Stimulated activated naive CD8-positive, alpha-beta T cell treated with anti-CD3 and anti-CD28 coated beads, Interleukin-15, Interleukin-2, amounts not matched to agents 100 ng/mL and 50 ng/mL, for 24 hours (primary cell): ENCODE measurements around the gene AMELX.

ENCODE experiments used
- H3K27ac Mint-ChIP-seq: one replicate; pipeline ENCODE4 v1.8.0; 2021; ENCODE audit warnings: mild to moderate bottlenecking, mixed read lengths
- H3K27me3 Mint-ChIP-seq: one replicate; pipeline ENCODE4 v1.8.0; 2021; ENCODE audit warnings: mixed read lengths
- H3K36me3 Mint-ChIP-seq: one replicate; pipeline ENCODE4 v1.8.0; 2021; ENCODE audit warnings: low read depth, mixed read lengths
- H3K4me1 Mint-ChIP-seq: one replicate; pipeline ENCODE4 v1.8.0; 2021; ENCODE audit warnings: low read depth, mixed read lengths
- H3K4me3 Mint-ChIP-seq: one replicate; pipeline ENCODE4 v1.8.0; 2021; ENCODE audit warnings: mild to moderate bottlenecking, mixed read lengths
- H3K9me3 Mint-ChIP-seq: one replicate; pipeline ENCODE4 v1.8.0; 2021; ENCODE audit warnings: mixed read lengths

The AMELX gene

DNA sequence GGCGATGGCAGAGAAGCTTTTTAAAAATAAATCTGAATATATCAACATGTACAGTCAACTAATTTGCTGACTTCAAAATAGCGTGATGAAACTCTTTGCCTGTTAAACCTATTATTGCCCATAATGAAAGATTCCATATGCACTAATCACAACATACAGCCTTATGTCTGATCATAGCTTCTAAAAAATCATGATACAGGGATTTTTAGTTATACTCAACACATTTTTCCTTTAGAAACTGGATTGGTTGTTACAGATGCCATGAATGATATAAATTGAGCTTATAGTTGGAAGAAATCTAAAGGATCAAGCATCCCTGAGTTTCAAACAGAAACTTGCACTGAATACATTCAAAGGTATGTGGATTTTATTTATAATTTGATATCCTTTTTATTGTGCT lies at the start of gene AMELX:
Gene AMELX (plus strand): TSS at position 301 of the 400 bp plus-strand sequence. CDS start 1,376 bp downstream, outside the sequence.
- Mint-ChIP-seq H3K9me3 (no peaks in the 10 kb centered on the region), H3K36me3 (no peaks in the 10 kb centered on the region), H3K27ac (no peak within 1 kb of the TSS), H3K4me3 (no peak within 1 kb of the TSS), H3K27me3 (peaks cover 3% of the 10 kb centered on the region), H3K4me1 (no peaks in the 10 kb centered on the region)

DNA sequence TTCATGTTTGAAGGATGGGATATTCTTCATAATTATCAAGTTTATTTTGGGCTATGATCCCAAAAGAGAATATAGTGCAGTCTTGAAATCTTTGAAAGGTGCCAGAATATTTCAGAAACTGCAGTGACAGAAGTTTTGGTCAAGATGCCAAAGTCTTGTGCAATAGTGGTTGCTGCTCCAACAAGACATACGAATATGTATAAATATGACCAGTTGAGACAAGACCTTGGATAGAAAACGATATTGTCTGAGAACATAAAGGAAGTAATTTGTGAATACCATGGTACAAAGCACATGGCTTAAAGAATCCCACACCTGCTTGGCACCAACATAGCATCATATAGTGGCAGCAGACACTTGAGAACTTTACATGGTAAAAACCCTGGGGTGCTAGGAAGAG lies 48.6 kb upstream of the AMELX start:
- Mint-ChIP-seq H3K9me3 (no peaks in the 10 kb centered on the region), H3K27me3 (no peaks in the 10 kb centered on the region), H3K4me1 (no peaks in the 10 kb centered on the region), H3K36me3 (no peaks in the 10 kb centered on the region), H3K27ac (no peak overlapping the region), H3K4me3 (no peak overlapping the region)

DNA sequence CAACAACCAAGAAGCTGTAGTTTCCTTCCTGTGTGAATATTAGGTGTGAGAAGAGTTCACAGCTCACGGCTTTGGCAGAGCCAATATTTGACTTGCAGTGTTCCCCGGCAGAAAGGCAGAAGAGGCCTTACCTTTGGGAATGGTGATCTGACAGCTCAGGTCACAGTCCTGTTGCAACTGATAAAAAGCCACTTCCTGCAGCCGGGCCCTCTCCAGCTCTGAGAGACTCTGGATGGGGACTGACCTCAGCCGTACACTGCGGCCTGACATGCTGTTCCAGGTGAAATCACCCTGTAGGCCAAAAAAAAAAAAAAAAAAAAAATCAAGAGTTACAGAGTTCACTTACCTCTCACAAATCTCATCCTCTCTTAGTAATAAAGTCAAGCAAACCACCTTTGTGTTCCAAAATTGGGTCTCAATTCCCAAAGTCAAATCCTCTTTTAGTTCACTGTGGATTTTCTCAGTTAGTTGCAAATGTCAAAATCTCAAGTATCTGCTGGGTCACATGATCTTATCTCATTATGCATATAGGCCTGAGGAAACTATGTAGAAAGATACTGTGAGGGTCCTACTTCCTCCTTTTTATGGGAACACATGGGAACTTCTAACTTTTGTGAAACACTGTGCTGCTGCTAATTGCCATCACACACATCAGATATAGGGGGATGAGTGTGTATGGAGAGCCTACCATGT lies 38.6 kb upstream of the AMELX start:
- H3K4me1 Mint-ChIP-seq: no peaks in the 10 kb centered on the region
- H3K27ac Mint-ChIP-seq: no peak overlapping the region
- no peaks in the 10 kb centered on the region for H3K36me3 Mint-ChIP-seq
- no peaks in the 10 kb centered on the region for H3K27me3 Mint-ChIP-seq
- no peak overlapping the region for H3K4me3 Mint-ChIP-seq
- no peaks in the 10 kb centered on the region for H3K9me3 Mint-ChIP-seq

DNA sequence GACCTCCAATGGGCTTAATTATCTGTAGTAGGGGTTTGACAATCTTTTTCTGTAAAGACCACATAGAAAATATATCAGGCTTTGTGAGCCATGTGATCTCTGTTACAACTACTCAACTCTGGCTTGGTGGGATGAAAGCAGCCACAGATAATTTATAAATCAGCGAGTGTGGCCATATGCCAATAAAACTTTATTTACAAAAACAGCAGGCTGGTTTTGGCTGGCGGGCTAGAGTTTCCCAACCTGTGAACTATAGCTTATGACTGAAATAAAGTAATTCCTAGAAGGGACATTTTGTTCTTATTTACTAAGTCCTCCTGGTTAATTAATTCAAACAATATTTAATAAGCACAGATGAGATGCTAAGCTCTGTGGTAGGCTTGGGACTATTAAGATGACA lies 35.9 kb upstream of the AMELX start:
- no peaks in the 10 kb centered on the region for H3K36me3 Mint-ChIP-seq
- no peak overlapping the region for H3K27ac Mint-ChIP-seq
- no peaks in the 10 kb centered on the region for H3K27me3 Mint-ChIP-seq
- no peak overlapping the region for H3K4me3 Mint-ChIP-seq
- H3K9me3 Mint-ChIP-seq: no peaks in the 10 kb centered on the region
- H3K4me1 Mint-ChIP-seq: no peaks in the 10 kb centered on the region

DNA sequence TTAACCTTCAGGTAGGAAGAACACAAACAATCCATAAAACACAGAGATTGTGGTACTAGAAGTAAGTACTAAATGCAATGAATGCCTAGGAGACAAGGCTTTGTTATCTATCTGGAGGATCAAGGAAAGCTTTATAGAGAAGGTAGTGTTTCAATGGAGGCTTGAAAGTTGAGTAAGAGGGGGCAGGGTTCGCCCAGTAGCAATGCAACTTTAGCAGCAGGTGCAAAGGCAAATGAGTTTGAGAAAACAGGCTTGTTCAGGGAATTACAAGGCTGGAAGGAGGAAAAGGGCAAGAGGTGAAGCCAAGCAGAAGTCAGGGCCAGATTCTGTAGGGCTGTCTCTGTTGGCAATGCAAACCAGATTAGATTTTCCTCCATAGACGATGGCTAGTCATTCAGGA lies 35.5 kb upstream of the AMELX start:
- no peaks in the 10 kb centered on the region for H3K9me3 Mint-ChIP-seq
- H3K27ac Mint-ChIP-seq: no peak overlapping the region
- no peaks in the 10 kb centered on the region for H3K36me3 Mint-ChIP-seq
- H3K4me1 Mint-ChIP-seq: no peaks in the 10 kb centered on the region
- no peak overlapping the region for H3K4me3 Mint-ChIP-seq
- H3K27me3 Mint-ChIP-seq: no peaks in the 10 kb centered on the region

DNA sequence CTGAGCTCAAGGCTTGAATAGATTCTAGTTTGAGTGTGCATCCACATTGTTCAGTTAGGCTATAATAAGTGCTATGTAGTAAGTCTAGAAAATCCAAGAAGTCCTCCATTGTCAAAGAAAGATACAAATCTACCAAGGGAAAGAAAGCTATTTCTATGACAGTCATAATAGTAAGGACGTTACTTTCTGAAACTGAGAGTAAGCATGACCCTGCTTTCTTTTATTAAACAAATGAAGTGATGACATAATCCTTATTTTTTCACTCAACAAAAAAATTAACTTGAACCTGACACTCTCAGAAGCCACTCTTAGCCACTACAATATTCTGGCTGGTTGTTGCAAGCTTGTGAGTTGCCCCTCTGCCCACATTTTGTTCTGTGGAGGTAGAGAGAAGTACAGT lies 33.8 kb upstream of the AMELX start:
- no peaks in the 10 kb centered on the region for H3K27me3 Mint-ChIP-seq
- no peak overlapping the region for H3K27ac Mint-ChIP-seq
- no peaks in the 10 kb centered on the region for H3K36me3 Mint-ChIP-seq
- no peaks in the 10 kb centered on the region for H3K9me3 Mint-ChIP-seq
- no peaks in the 10 kb centered on the region for H3K4me1 Mint-ChIP-seq
- H3K4me3 Mint-ChIP-seq: no peak overlapping the region

DNA sequence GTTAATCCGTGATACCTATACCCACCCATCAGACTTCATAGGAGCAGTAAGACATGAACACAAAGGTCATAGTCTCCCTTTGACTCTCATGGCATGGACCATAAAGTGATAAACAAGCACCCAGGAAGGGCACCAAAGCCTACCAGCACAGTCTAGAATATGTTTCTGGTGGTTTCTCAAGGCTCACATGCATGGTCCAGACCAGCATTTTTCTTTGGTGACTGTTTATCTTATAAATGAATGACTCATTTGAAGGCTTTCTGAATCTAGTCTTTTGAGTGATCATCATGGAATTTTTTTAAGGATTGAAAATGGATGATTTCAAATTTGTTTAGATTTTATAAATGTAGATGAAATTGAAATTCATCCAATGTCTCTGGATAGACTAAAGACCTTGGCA lies 32.0 kb upstream of the AMELX start:
- Mint-ChIP-seq H3K4me1 (no peaks in the 10 kb centered on the region), H3K9me3 (no peaks in the 10 kb centered on the region), H3K27me3 (no peaks in the 10 kb centered on the region), H3K27ac (no peak overlapping the region), H3K4me3 (no peak overlapping the region), H3K36me3 (no peaks in the 10 kb centered on the region)

DNA sequence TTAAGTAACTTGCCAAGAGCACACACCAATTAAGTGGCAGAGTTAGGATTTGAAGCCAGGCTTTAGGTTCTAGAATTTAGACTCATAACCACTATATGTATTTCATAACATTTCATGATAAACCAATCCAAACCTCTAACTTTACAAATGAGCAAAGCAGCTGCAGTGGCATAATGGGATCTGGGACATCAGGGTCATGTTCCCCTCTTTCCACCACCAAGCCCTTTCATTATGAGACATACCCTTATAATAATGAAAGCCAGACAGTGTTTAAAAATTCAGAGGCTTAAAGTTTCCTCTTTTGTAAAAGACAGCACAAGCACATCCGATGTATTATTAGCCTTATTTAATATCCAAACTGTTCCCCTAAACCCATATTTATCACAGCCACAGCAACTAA lies 28.3 kb upstream of the AMELX start:
- Mint-ChIP-seq H3K36me3 (no peaks in the 10 kb centered on the region), H3K9me3 (no peaks in the 10 kb centered on the region), H3K27me3 (no peaks in the 10 kb centered on the region), H3K4me1 (no peaks in the 10 kb centered on the region), H3K4me3 (no peak overlapping the region), H3K27ac (no peak overlapping the region)

DNA sequence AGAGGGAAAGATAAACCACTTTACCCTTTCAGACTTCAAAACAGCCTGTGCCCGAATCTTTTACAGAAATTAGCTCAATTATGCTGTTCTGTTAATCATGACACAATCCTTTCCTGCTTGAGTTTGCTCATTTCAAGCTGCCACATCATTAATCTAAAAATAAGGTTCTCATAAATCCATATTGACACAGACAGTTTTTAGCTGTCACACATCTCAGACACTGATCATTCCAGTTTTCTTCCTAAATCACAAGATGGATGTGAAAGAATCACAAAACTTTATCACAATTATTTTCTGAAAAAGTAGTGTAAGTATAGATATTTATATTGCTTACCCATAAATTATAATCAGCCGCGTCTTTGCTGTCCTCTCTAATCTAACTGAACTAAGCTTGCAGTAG lies 27.9 kb upstream of the AMELX start:
- Mint-ChIP-seq H3K4me1 (no peaks in the 10 kb centered on the region), H3K9me3 (no peaks in the 10 kb centered on the region), H3K27me3 (no peaks in the 10 kb centered on the region), H3K36me3 (no peaks in the 10 kb centered on the region), H3K4me3 (no peak overlapping the region), H3K27ac (no peak overlapping the region)

DNA sequence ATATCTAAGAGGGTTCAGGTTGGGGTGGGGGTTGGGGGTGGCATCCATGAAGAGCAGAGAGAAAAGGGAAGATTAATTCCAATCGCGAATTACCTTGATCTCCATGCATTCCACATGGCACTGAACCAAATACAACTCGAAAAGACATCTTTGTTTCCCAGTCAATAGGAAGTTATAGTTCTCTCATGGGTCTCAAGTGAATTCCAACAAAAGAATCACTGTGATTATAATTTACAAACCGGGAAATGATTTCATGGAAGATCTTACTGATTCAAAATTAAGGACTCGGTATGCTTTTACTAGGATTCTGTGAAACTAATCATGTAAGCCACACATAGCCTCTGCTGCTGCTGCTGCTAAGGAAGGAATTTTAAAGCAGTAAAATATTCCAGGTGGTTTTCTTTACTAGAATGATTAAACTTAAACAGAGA lies 26.6 kb upstream of the AMELX start:
- Mint-ChIP-seq H3K4me1 (no peaks in the 10 kb centered on the region), H3K9me3 (no peaks in the 10 kb centered on the region), H3K27me3 (no peaks in the 10 kb centered on the region), H3K4me3 (no peak overlapping the region), H3K27ac (no peak overlapping the region), H3K36me3 (no peaks in the 10 kb centered on the region)

DNA sequence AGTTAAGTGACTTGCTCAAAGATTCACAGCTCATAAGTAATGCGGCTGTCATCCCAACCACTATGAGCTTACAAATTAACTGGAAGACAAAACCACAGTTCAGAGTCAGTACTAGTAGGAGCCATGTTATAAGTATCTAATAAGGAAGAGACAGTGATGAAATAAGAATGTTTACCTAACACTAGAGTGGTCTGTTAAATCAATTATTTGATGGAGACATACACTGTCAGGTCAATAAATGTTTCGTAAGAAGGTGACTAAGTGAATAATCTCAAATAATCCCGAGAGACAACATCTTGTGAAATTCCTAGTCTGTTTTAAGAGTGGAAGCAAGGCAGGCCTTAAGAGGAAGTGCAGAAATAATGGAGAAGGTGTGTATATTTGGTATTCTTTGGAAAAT lies 25.8 kb upstream of the AMELX start:
- H3K4me3 Mint-ChIP-seq: no peak overlapping the region
- no peaks in the 10 kb centered on the region for H3K9me3 Mint-ChIP-seq
- no peaks in the 10 kb centered on the region for H3K4me1 Mint-ChIP-seq
- no peaks in the 10 kb centered on the region for H3K27me3 Mint-ChIP-seq
- no peak overlapping the region for H3K27ac Mint-ChIP-seq
- H3K36me3 Mint-ChIP-seq: no peaks in the 10 kb centered on the region

DNA sequence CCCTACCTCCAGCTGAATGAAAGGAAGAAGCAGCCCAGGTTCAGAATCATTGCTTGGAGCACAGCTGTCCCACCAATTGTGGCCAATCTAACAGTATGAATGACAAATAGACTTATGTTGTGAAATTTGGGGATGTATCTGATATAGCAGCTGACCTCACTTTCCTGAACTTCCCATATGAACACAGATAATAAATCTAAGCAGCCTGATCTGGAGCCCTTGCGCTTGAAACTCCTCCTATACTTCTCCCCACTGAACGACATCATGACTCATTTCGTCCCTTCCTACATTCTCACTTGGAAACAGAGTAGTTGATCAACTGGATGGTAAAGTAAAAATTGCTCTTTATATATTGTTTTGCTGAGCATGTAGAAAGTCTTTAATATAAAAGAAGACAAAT lies 24.2 kb upstream of the AMELX start:
- H3K4me3 Mint-ChIP-seq: no peak overlapping the region
- H3K9me3 Mint-ChIP-seq: no peaks in the 10 kb centered on the region
- H3K27ac Mint-ChIP-seq: no peak overlapping the region
- no peaks in the 10 kb centered on the region for H3K36me3 Mint-ChIP-seq
- no peaks in the 10 kb centered on the region for H3K4me1 Mint-ChIP-seq
- no peaks in the 10 kb centered on the region for H3K27me3 Mint-ChIP-seq

DNA sequence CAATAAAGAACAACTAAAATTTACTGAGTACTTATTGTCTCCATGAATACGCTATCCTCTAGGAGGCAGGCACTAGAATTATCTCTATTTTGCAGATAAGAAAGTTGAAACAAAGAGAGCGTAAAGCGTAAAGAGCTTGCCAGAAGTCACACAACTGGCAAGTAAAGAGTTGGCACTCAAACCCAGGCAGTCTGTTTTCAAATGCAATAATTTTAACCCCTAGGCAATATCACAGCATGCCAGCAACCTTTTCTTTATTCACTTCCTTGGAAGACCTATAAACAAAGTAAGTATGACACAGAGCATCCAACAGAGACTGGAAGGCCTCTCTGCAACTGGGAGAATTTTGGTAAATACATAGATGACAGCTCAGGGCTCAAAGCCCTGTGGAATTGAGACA lies 23.2 kb upstream of the AMELX start:
- H3K9me3 Mint-ChIP-seq: no peaks in the 10 kb centered on the region
- H3K4me1 Mint-ChIP-seq: no peaks in the 10 kb centered on the region
- no peak overlapping the region for H3K27ac Mint-ChIP-seq
- H3K36me3 Mint-ChIP-seq: no peaks in the 10 kb centered on the region
- no peak overlapping the region for H3K4me3 Mint-ChIP-seq
- no peaks in the 10 kb centered on the region for H3K27me3 Mint-ChIP-seq

DNA sequence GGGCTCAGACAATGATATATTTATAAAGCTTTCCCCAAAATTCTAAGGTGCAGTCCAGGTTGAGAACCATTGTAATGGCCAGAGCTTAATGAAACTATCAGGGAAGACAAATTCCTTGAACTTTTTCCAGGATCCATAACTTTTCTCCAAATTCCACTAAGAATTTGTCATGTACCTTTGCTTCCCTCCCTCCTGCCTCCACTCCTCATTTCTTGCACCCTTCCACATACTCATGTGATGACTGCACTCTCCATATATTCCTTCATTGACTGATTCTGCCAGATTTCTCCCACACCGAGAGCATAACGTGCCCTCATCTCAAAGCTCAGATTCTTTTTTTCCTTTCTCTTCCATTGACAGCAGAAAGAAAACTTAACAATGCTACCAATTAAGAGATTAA lies 20.9 kb upstream of the AMELX start:
- Mint-ChIP-seq H3K4me3 (no peak overlapping the region), H3K9me3 (no peaks in the 10 kb centered on the region), H3K4me1 (no peaks in the 10 kb centered on the region), H3K27me3 (no peaks in the 10 kb centered on the region), H3K36me3 (no peaks in the 10 kb centered on the region), H3K27ac (no peak overlapping the region)

DNA sequence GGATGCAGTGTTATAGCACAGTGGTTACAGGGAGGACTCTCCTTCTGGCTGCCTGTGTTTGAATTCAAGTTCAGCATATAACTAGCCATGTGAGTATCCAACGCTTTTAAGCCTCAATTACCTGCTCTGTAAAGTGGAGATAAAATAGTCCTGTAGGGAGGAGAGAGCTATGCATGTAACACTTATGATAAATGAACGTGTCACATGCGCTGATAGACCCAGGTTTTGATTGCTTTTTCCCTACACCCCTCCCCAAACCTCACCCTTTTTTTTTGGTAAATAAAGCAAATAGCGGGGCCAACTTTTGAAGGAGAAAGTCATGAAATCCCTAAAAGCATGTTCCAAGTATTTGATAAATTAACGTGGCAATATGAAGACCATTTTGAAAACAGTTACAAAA lies 20.4 kb upstream of the AMELX start:
- no peaks in the 10 kb centered on the region for H3K27me3 Mint-ChIP-seq
- no peak overlapping the region for H3K4me3 Mint-ChIP-seq
- H3K4me1 Mint-ChIP-seq: no peaks in the 10 kb centered on the region
- H3K9me3 Mint-ChIP-seq: no peaks in the 10 kb centered on the region
- no peak overlapping the region for H3K27ac Mint-ChIP-seq
- H3K36me3 Mint-ChIP-seq: no peaks in the 10 kb centered on the region

DNA sequence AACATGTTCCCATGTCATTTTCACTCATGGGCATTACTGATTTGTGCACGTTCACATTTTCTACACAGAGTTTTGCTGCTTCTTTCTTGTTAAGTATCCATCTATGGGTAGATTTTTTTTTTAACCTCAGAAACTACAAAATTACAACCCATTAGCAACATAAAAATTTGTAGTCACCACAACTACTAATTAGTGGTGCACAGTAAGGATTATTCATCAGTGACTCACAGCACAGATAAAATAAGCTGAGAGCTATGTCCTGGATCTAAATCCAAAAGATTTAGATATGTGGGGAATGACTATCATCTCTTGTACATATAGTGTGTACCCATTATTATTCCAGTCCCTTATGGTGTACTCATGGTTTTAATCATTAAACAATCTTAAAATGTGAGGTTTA lies 19.7 kb upstream of the AMELX start:
- H3K27me3 Mint-ChIP-seq: no peaks in the 10 kb centered on the region
- H3K36me3 Mint-ChIP-seq: no peaks in the 10 kb centered on the region
- H3K9me3 Mint-ChIP-seq: no peaks in the 10 kb centered on the region
- H3K27ac Mint-ChIP-seq: no peak overlapping the region
- no peak overlapping the region for H3K4me3 Mint-ChIP-seq
- no peaks in the 10 kb centered on the region for H3K4me1 Mint-ChIP-seq
